CD14-positive monocyte (primary cell): Measurements from ENCODE around the gene LPO. TPM values are rescaled to one million over a fixed set of nuclear protein-coding genes. Genes with fewer than 3 reads are reported as not detected.

ENCODE experiments used
- DNase-seq, 3 donors: peaks; one replicate each; pipeline ENCODE4 v3.0.0-alpha.2; 2011 to 2022
- H2AFZ ChIP-seq: 2 replicates; pipeline ENCODE4 v1.6.0; 2012; ENCODE audit warnings: mild to moderate bottlenecking, low read depth, low read length, inconsistent platforms; ENCODE audit not compliant: insufficient read depth, poor library complexity, severe bottlenecking
- H3K27ac ChIP-seq, 2 donors: 1 replicate in 1 of 2; 2 replicates in 1 of 2; pipeline ENCODE4 v1.5.1; 2012 to 2013; ENCODE audit warnings: low read length in 2 of 2, control low read depth in 1 of 2, inconsistent platforms in 1 of 2, low read depth in 1 of 2, mild to moderate bottlenecking in 1 of 2
- H3K27me3 ChIP-seq, 2 donors: one replicate each; pipeline versions ENCODE4 v1.6.0 to v1.6.1; 2011 to 2013; ENCODE audit warnings: low read length in 2 of 2; ENCODE audit not compliant: control insufficient read depth in 2 of 2, insufficient read depth in 2 of 2
- H3K36me3 ChIP-seq, 2 donors: replicated peaks in 1 of 2; 1 replicate in 1 of 2; 2 replicates in 1 of 2; pipeline versions ENCODE4 v1.5.1 to v1.6.1; 2012 to 2013; ENCODE audit warnings: low read length in 2 of 2, control low read depth in 1 of 2, inconsistent platforms in 1 of 2, mild to moderate bottlenecking in 1 of 2; ENCODE audit not compliant: insufficient read depth in 2 of 2, control insufficient read depth in 1 of 2
- H3K4me1 ChIP-seq, 2 donors: 1 replicate in 1 of 2; 2 replicates in 1 of 2; pipeline versions ENCODE4 v1.5.1 to v1.6.1; 2012 to 2013; ENCODE audit warnings: low read length in 2 of 2, control low read depth in 1 of 2, inconsistent platforms in 1 of 2, mild to moderate bottlenecking in 1 of 2, moderate library complexity in 1 of 2; ENCODE audit not compliant: insufficient read depth in 2 of 2, control insufficient read depth in 1 of 2
- H3K4me2 ChIP-seq: replicated peaks from 2 replicates; pipeline ENCODE3; 2012; ENCODE audit warnings: low read length, moderate library complexity, mild to moderate bottlenecking; ENCODE audit not compliant: poor library complexity, severe bottlenecking; ENCODE audit errors: extremely low read depth
- H3K4me3 ChIP-seq, 3 experiments: fragments of 200-600 bp in 1 of 3; sonication (generic) in 1 of 3; replicated peaks in 1 of 3; 1 replicate in 2 of 3; 2 replicates in 1 of 3; pipeline ENCODE4 v1.5.1; 2011 to 2013; ENCODE audit warnings: low read length in 3 of 3, mild to moderate bottlenecking in 3 of 3, control low read depth in 2 of 3, low read depth in 2 of 3, inconsistent platforms in 1 of 3, moderate library complexity in 1 of 3
- H3K79me2 ChIP-seq: 2 replicates; pipeline ENCODE4 v1.6.0; 2012; ENCODE audit warnings: mild to moderate bottlenecking, control low read depth, inconsistent platforms, low read length, moderate library complexity; ENCODE audit not compliant: insufficient read depth
- H3K9ac ChIP-seq: 2 replicates; pipeline ENCODE4 v1.6.0; 2017; ENCODE audit warnings: low read length, mild to moderate bottlenecking; ENCODE audit not compliant: insufficient read depth, poor library complexity, severe bottlenecking
- H3K9me3 ChIP-seq, 2 donors: replicated peaks in 1 of 2; 1 replicate in 1 of 2; 2 replicates in 1 of 2; pipeline versions ENCODE4 v1.5.1 to v1.6.1; 2012 to 2013; ENCODE audit warnings: low read length in 2 of 2, control low read depth in 1 of 2; ENCODE audit not compliant: control insufficient read depth in 1 of 2, insufficient read depth in 1 of 2
- H4K20me1 ChIP-seq: 2 replicates; pipeline ENCODE4 v1.6.0; 2012; ENCODE audit warnings: mild to moderate bottlenecking, low read length, control low read depth, moderate library complexity; ENCODE audit not compliant: insufficient read depth
- H3K27ac Mint-ChIP-seq, 7 donors: one replicate each; pipeline ENCODE4 v1.8.0; 2020; ENCODE audit warnings: mild to moderate bottlenecking in 7 of 7, mixed read lengths in 7 of 7, moderate library complexity in 6 of 7, inconsistent platforms in 2 of 7
- H3K27me3 Mint-ChIP-seq, 3 donors: one replicate each; pipeline ENCODE4 v1.8.0; 2021 to 2022; ENCODE audit warnings: low read depth in 3 of 3, mild to moderate bottlenecking in 3 of 3, mixed read lengths in 3 of 3, moderate library complexity in 3 of 3, inconsistent platforms in 1 of 3
- H3K36me3 Mint-ChIP-seq, 2 donors: one replicate each; pipeline ENCODE4 v1.8.0; 2020; ENCODE audit warnings: mixed read lengths in 2 of 2, inconsistent platforms in 1 of 2, mild to moderate bottlenecking in 1 of 2
- H3K4me1 Mint-ChIP-seq: one replicate; pipeline ENCODE4 v1.8.0; 2020; ENCODE audit warnings: mild to moderate bottlenecking, mixed read lengths
- H3K4me3 Mint-ChIP-seq, 2 donors: one replicate each; pipeline ENCODE4 v1.8.0; 2020; ENCODE audit warnings: mild to moderate bottlenecking in 2 of 2, mixed read lengths in 2 of 2, moderate library complexity in 1 of 2
- H3K9me3 Mint-ChIP-seq, 7 donors: one replicate each; pipeline ENCODE4 v1.8.0; 2020 to 2022; ENCODE audit warnings: mixed read lengths in 7 of 7, mild to moderate bottlenecking in 6 of 7, moderate library complexity in 6 of 7, inconsistent platforms in 2 of 7
- CTCF ChIP-seq: fragments of 200-600 bp; IDR thresholded peaks from one replicate; pipeline ENCODE4 v1.8.0; 2022; ENCODE audit warnings: antibody characterized with exemption, mild to moderate bottlenecking
- WGBS: methylation state at CpG from one replicate; pipeline ENCODE4 v1.1.5; 2013; ENCODE audit warnings: missing lambda C conversion rate; ENCODE audit not compliant: insufficient coverage; 5-methylcytosine and 5-hydroxymethylcytosine counted together
- intact Hi-C, 2 donors: fragments of 100-400 bp; cut with micrococcal nuclease; formaldehyde crosslinking; loops; one replicate each; pipeline versions ENCODE4 v1.15.0 to v1.15.1; 2023
- polyA plus RNA-seq, 3 donors: library from polyadenylated mRNA; depleted of rRNA in 1 of 3; unstranded in 2 of 3; stranded (reverse) in 1 of 3; fragments of 300-500 nt in 2 of 3; fragments of >200 nt in 1 of 3; fragmentation: Illumina TruSeq in 2 of 3; gene quantifications; 1 replicate in 2 of 3; 2 replicates in 1 of 3; pipeline ENCODE4 v1.2.3, GENCODE V29; 2012 to 2021

The LPO gene
- polyA plus RNA-seq, 3 donors, result 0.04 to 0.43 TPM; not detected in 1

- H3K36me3 Mint-ChIP-seq, result no peaks in the 10 kb centered on the region
- TF ChIP-seq CTCF, result no peak
- no peak overlapping the region for H2AFZ ChIP-seq
- H3K27me3 Mint-ChIP-seq, result peaks cover 22 to 42% (median 25%) of the 10 kb centered on the region in 3 donors
- peaks cover 0 to 3% of the 10 kb centered on the region in 2 donors for H3K27me3 ChIP-seq
- H3K4me1 Mint-ChIP-seq, result peaks cover 6% of the 10 kb centered on the region
- no peaks in the 10 kb centered on the region for H3K9me3 ChIP-seq
- H3K79me2 ChIP-seq, result no peaks in the 10 kb centered on the region
- H3K27ac Mint-ChIP-seq, result no peak overlapping the region
- DNase-seq, result no peak
- intact Hi-C loops, result no loop called here
- peaks cover 0 to 2% (median 0%) of the 10 kb centered on the region in 7 donors for H3K9me3 Mint-ChIP-seq
- H3K4me1 ChIP-seq, result no peaks in the 10 kb centered on the region
- no peaks in the 10 kb centered on the region for H3K36me3 ChIP-seq
- H3K27ac ChIP-seq, result no peak overlapping the region
- H4K20me1 ChIP-seq, result no peaks in the 10 kb centered on the region
- no peak overlapping the region for H3K4me2 ChIP-seq
- no peak overlapping the region for H3K4me3 ChIP-seq
- no peak overlapping the region for H3K9ac ChIP-seq
- 100% methylated on average over 4 of the region's 7 CpGs for WGBS
- H3K4me3 Mint-ChIP-seq, result peak overlapping the region in 1 of 2 donors; percentile 4
These were observed 41.8 kb upstream of the LPO start for GRCh38 chr17:58196610-58197009.

DNA sequence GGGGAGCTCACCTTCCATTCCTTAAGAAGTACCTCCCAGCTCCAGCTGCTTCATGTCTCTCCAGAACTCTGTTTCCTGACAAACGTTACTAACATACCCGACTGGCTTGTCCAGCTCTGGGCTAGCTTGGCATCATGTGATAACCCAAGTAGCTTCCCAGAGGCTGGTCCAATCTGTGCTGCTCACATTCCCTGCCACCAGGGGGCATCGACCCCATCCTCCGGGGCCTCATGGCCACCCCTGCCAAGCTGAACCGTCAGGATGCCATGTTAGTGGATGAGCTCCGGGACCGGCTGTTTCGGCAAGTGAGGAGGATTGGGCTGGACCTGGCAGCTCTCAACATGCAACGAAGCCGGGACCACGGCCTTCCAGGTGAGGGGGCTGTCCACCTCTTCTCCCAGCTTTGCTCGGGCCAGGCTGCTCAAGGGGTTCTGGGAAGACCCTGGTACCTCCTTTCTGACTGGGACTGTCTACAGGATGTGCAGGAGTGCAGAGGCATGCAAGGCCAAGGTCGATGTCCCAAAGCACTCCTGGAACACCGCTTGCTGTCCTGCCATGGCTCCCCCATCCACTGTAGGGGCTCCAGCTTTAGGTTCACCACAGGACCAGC, 38.3 kb upstream of the LPO start:
- no peak overlapping the region for H3K4me2 ChIP-seq
- peak; percentile 83 for TF ChIP-seq CTCF
- Mint-ChIP-seq H3K36me3 (peaks cover 0 to under 1% of the 10 kb centered on the region in 2 donors), H3K4me3 (no peak overlapping the region), H3K27me3 (peaks cover 13 to 33% (median 23%) of the 10 kb centered on the region in 3 donors), H3K27ac (no peak overlapping the region), H3K9me3 (peaks cover 0 to 2% (median 0%) of the 10 kb centered on the region in 7 donors), H3K4me1 (peaks cover 6% of the 10 kb centered on the region)
- intact Hi-C loops, result loop anchor here in 1 of 2 donors (2.0 kb wide), 1 partner anchor 247 kb away; no protein-coding TSS in a partner anchor
- H2AFZ ChIP-seq, result no peak overlapping the region
- no peaks in the 10 kb centered on the region for H3K79me2 ChIP-seq
- H3K36me3 ChIP-seq, result no peaks in the 10 kb centered on the region
- H3K27me3 ChIP-seq, result peaks cover 0 to 3% of the 10 kb centered on the region in 2 donors
- no peaks in the 10 kb centered on the region for H3K9me3 ChIP-seq
- DNase-seq, result peak; percentile 44 to 70 (median 58)
- H3K27ac ChIP-seq, result no peak overlapping the region
- no peak overlapping the region for H3K9ac ChIP-seq
- H3K4me1 ChIP-seq, result no peaks in the 10 kb centered on the region
- no peak overlapping the region for H3K4me3 ChIP-seq
- H4K20me1 ChIP-seq, result no peaks in the 10 kb centered on the region
- WGBS, result 52% methylated on average over 14 of the region's 14 CpGs
